ENCODE results near the gene BAIAP2. TPM values are rescaled to one million over a fixed set of nuclear protein-coding genes. Genes with fewer than 3 reads are reported as not detected.

Gene BAIAP2
- total and polyA plus RNA-seq, 2 donors (not counting 1 experiment from before 2014, with no cell fraction given) = 1.3 to 12.0 TPM

DNA sequence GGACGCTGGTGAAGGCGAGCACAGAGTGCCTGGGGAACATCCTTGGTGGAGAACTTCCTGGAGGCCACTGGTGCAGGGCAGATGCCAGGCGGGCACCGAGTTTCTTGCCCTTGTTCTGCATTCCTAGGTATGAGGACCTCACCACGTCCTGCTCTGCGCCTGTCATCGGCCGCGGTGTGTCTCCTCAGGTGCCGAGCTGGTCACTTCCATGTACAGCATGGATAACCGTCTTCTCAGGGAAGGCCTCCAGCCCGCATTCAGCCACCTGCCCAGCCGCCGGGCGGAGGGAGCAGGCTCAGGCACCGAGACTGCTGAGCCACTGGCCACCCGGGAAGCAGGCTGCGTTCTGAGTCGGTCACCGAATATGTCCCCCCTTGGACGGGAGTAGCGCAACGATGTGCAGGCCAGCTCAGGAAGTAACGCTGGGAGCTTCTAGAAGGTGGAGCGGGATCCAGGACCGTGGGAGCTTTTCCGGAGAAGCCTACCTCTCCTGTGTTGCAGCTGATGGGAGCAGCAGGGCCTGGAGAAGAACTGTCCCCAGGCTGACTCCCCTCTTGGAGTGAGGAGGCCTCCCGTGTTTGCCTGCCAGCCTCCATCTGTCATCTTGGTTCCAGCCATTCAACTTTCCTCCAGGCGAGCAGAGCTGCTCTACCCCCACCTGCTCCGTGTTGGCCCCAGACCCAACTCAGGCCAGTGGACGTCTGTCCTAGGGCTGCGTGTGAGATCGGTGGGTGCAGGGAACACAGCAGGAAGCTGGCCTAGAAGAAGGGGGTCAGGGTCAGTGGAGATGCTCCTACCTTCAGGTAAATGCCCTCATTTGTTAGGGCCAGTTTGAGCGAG, 2.1 kb upstream of the BAIAP2 start:
- no peak overlapping the region for H3K27ac Mint-ChIP-seq
- ATAC-seq (ENCODE audit: low read depth) = no peak
- TF ChIP-seq, protein P1, sequence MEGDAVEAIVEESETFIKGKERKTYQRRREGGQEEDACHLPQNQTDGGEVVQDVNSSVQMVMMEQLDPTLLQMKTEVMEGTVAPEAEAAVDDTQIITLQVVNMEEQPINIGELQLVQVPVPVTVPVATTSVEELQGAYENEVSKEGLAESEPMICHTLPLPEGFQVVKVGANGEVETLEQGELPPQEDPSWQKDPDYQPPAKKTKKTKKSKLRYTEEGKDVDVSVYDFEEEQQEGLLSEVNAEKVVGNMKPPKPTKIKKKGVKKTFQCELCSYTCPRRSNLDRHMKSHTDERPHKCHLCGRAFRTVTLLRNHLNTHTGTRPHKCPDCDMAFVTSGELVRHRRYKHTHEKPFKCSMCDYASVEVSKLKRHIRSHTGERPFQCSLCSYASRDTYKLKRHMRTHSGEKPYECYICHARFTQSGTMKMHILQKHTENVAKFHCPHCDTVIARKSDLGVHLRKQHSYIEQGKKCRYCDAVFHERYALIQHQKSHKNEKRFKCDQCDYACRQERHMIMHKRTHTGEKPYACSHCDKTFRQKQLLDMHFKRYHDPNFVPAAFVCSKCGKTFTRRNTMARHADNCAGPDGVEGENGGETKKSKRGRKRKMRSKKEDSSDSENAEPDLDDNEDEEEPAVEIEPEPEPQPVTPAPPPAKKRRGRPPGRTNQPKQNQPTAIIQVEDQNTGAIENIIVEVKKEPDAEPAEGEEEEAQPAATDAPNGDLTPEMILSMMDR (IDR thresholded peaks at IDR 0.05) = no peak
- no peak for TF ChIP-seq EZH2 (IDR thresholded peaks at IDR 0.05; ENCODE audit: borderline replicate concordance, insufficient read depth, low read depth, low read length, poor library complexity, severe bottlenecking)
- H3K4me3 Mint-ChIP-seq = peak overlapping the region; percentile 82
- no peaks in the 10 kb centered on the region for H3K9me3 Mint-ChIP-seq (ENCODE audit: insufficient read depth)
- no peak for DNase-seq
- Histone ChIP-seq H2AFZ (ENCODE audit: insufficient read depth, low read depth, low read length, poor library complexity, severe bottlenecking) (no peak overlapping the region), H3K4me3 (ENCODE audit: control extremely low read depth in 1 of 5, extremely low read depth in 1 of 5, insufficient read depth in 1 of 5, low read depth in 2 of 5, low read length in 4 of 5) (no peak overlapping the region), H3K36me3 (replicated peaks in 1 of 2; ENCODE audit: control extremely low read depth in 1 of 2, control insufficient read depth in 1 of 2, extremely low read depth in 1 of 2, insufficient read depth in 2 of 2, low read length in 1 of 2) (no peaks in the 10 kb centered on the region), H3K9ac (ENCODE audit: low read length) (no peak overlapping the region), H3K27ac (ENCODE audit: low read length in 2 of 2) (no peak overlapping the region), H3K4me2 (replicated peaks; ENCODE audit: low read depth, low read length, poor library complexity, severe bottlenecking) (no peak overlapping the region), H3K27me3 (replicated peaks in 1 of 4; ENCODE audit: control extremely low read depth in 1 of 4, control insufficient read depth in 3 of 4, insufficient read depth in 4 of 4, low read length in 3 of 4) (peaks cover 0 to 65% (median 15%) of the 10 kb centered on the region in 4 experiments), H3K79me2 (ENCODE audit: control insufficient read depth, insufficient read depth, low read length) (no peaks in the 10 kb centered on the region), H4K20me1 (ENCODE audit: control insufficient read depth, insufficient read depth, low read length, poor library complexity, severe bottlenecking) (no peaks in the 10 kb centered on the region), H3K9me3 (ENCODE audit: control extremely low read depth in 1 of 3, control insufficient read depth in 2 of 3, insufficient read depth in 1 of 3, low read length in 2 of 3) (peaks cover 0 to 15% (median 0%) of the 10 kb centered on the region in 3 donors), H3K4me1 (ENCODE audit: control insufficient read depth in 2 of 2, insufficient read depth in 2 of 2, low read length in 2 of 2) (peaks cover 12 to 16% of the 10 kb centered on the region in 2 donors)
- ChIA-PET CTCF (interaction anchor here (1.0 to 1.9 kb wide), 2 partner anchors 9 to 13 kb away, joined by 5 to 8 read pairs; no protein-coding TSS in a partner anchor), POLR2A (no interaction called here)
- 87% methylated on average over 32 of the region's 34 CpGs for WGBS (ENCODE audit: insufficient coverage)
- H3K27me3 Mint-ChIP-seq = peaks cover 55% of the 10 kb centered on the region
- peaks cover 13% of the 10 kb centered on the region for H3K4me1 Mint-ChIP-seq
- intact Hi-C loops (cut with micrococcal nuclease) = loop anchor here (5.0 kb wide), 1 partner anchor 41 kb away; the partner anchor contains the start of gene CHMP6
